Endothelial cell of umbilical vein (primary cell): Measurements from ENCODE around the gene RRAS. TPM values are rescaled to one million over a fixed set of nuclear protein-coding genes. Genes with fewer than 3 reads are reported as not detected.

Experiments used
- BruUV-seq: library from RNA; stranded (reverse); fragments of 400-500 nt; replicated peaks from 2 replicates; lab custom pipeline; 2021; lab: Mats Ljungman, UMichigan
- CTCF ChIA-PET: fragments of 300-600, 350-600 bp; sonication (Branson Sonifier 250); formaldehyde crosslinking; loops from one replicate; lab custom pipeline; 2021; ENCODE audit warnings: antibody characterized with exemption, inconsistent platforms; lab: Charles Lee
- POLR2A ChIA-PET: fragments of 300-600, 350-600 bp; sonication (Branson Sonifier 250); formaldehyde crosslinking; loops from one replicate; lab custom pipeline; 2021; ENCODE audit warnings: antibody characterized with exemption, inconsistent platforms; lab: Charles Lee
- DNase-seq: peaks from one replicate; pipeline ENCODE4 v3.0.0-alpha.2; 2011; ENCODE audit warnings: low read depth, low spot score
- FAIRE-seq: peaks from 2 replicates; lab custom pipeline; 2011; peaks lifted over from hg19 to GRCh38; lab: Jason Lieb, UNC
- H2AFZ ChIP-seq: 2 replicates; pipeline ENCODE4 v1.6.0; 2012; ENCODE audit warnings: low read depth, low read length, control low read depth, inconsistent platforms
- H3K27ac ChIP-seq: 2 replicates; pipeline ENCODE4 v1.5.1; 2011; ENCODE audit warnings: low read depth, mild to moderate bottlenecking, control low read depth, low read length, moderate library complexity; ENCODE audit not compliant: insufficient read depth
- H3K27me3 ChIP-seq, 2 experiments: 2 replicates each; pipeline versions ENCODE4 v1.6.0 to v1.6.1; 2011; ENCODE audit warnings: low read length in 2 of 2, mixed read lengths in 1 of 2; ENCODE audit not compliant: control insufficient read depth in 2 of 2, insufficient read depth in 2 of 2
- H3K36me3 ChIP-seq, 2 experiments: 2 replicates in 1 of 2; 3 replicates in 1 of 2; pipeline ENCODE4 v1.5.1; 2011; ENCODE audit warnings: low read length in 2 of 2, mild to moderate bottlenecking in 1 of 2, moderate library complexity in 1 of 2; ENCODE audit not compliant: control insufficient read depth in 2 of 2, insufficient read depth in 2 of 2; ENCODE audit errors: extremely low read depth in 1 of 2
- H3K4me1 ChIP-seq: 3 replicates; pipeline ENCODE4 v1.5.1; 2011; ENCODE audit warnings: mild to moderate bottlenecking, low read length; ENCODE audit not compliant: control insufficient read depth, insufficient read depth; ENCODE audit errors: extremely low read depth
- H3K4me2 ChIP-seq: 2 replicates; pipeline ENCODE4 v1.6.1; 2011; ENCODE audit warnings: low read length, control low read depth, mixed read lengths; ENCODE audit not compliant: insufficient read depth
- H3K4me3 ChIP-seq, 3 experiments: fragments of 200-600 bp in 1 of 3; sonication (generic), shearing (Covaris generic) in 1 of 3; replicated peaks in 1 of 3; 2 replicates each; pipeline ENCODE4 v1.5.1; 2011 to 2016; ENCODE audit warnings: control low read depth in 3 of 3, low read length in 3 of 3, mild to moderate bottlenecking in 2 of 3, inconsistent platforms in 1 of 3, low read depth in 1 of 3, moderate library complexity in 1 of 3; ENCODE audit not compliant: insufficient read depth in 1 of 3
- H3K79me2 ChIP-seq: 2 replicates; pipeline ENCODE4 v1.6.0; 2012; ENCODE audit warnings: low read length, inconsistent platforms; ENCODE audit not compliant: control insufficient read depth, insufficient read depth
- H3K9ac ChIP-seq: replicated peaks from 2 replicates; pipeline ENCODE3; 2011; ENCODE audit warnings: low read length, control low read depth; ENCODE audit not compliant: insufficient read depth; ENCODE audit errors: extremely low read depth
- H3K9me1 ChIP-seq: replicated peaks from 3 replicates; pipeline ENCODE4 v1.6.0; 2011; ENCODE audit warnings: mild to moderate bottlenecking, low read length; ENCODE audit not compliant: control insufficient read depth, insufficient read depth; ENCODE audit errors: extremely low read depth
- H3K9me3 ChIP-seq: replicated peaks from 2 replicates; pipeline ENCODE4 v1.5.1; 2012; ENCODE audit warnings: low read length, inconsistent platforms; ENCODE audit not compliant: control insufficient read depth, insufficient read depth
- H4K20me1 ChIP-seq: replicated peaks from 2 replicates; pipeline ENCODE3; 2011; ENCODE audit warnings: mild to moderate bottlenecking, low read length; ENCODE audit not compliant: control insufficient read depth, insufficient read depth; ENCODE audit errors: extremely low read depth
- CTCF ChIP-seq, 2 donors: IDR thresholded peaks; 1 replicate in 1 of 2; 2 replicates in 1 of 2; pipeline ENCODE4 v1.5.1; 2011; ENCODE audit warnings: low read length in 2 of 2, mild to moderate bottlenecking in 2 of 2, moderate library complexity in 2 of 2, control low read depth in 1 of 2, inconsistent platforms in 1 of 2, low read depth in 1 of 2; ENCODE audit not compliant: insufficient read depth in 1 of 2; ENCODE audit errors: extremely low read depth in 1 of 2
- EZH2 ChIP-seq: IDR thresholded peaks from 2 replicates; pipeline ENCODE4 v1.6.1; 2012; ENCODE audit warnings: borderline replicate concordance, low read depth, mild to moderate bottlenecking, moderate library complexity, low read length, inconsistent platforms; ENCODE audit not compliant: severe bottlenecking
- FOS ChIP-seq: IDR thresholded peaks from 2 replicates; pipeline ENCODE4 v1.6.1; 2011; ENCODE audit warnings: mild to moderate bottlenecking, low read length, moderate library complexity, borderline replicate concordance; ENCODE audit not compliant: insufficient read depth
- GATA2 ChIP-seq: IDR thresholded peaks from 2 replicates; pipeline ENCODE4 v1.7.0; 2011; ENCODE audit warnings: low read depth, mild to moderate bottlenecking, moderate library complexity, mixed read lengths, low read length; ENCODE audit not compliant: insufficient read length, insufficient read depth
- JUN ChIP-seq: IDR thresholded peaks from 2 replicates; pipeline ENCODE4 v1.6.1; 2011; ENCODE audit warnings: borderline replicate concordance, low read depth; ENCODE audit not compliant: insufficient read length, insufficient read depth
- MAX ChIP-seq: IDR thresholded peaks from 2 replicates; pipeline ENCODE4 v1.6.1; 2011; ENCODE audit not compliant: insufficient read depth, insufficient read length
- MYC ChIP-seq: IDR thresholded peaks from one replicate; pipeline ENCODE4 v1.6.1; 2011; ENCODE audit warnings: mild to moderate bottlenecking, low read depth, low read length
- POLR2A ChIP-seq: IDR thresholded peaks from 2 replicates; pipeline ENCODE4 v1.6.1; 2012; ENCODE audit warnings: low read depth, mild to moderate bottlenecking, control low read depth, low read length
- POLR2AphosphoS5 ChIP-seq: IDR thresholded peaks from 2 replicates; pipeline ENCODE4 v1.6.1; 2012; ENCODE audit warnings: low read depth, mild to moderate bottlenecking, control low read depth, low read length, moderate library complexity; ENCODE audit not compliant: insufficient read depth
- dilution Hi-C: fragments of 300-500 bp; cut with MboI; formaldehyde crosslinking; loops from one replicate; pipeline ENCODE4 v1.15.0; 2019; ENCODE audit warnings: low sequenced_read_pairs; ENCODE audit not compliant: extremely low pct_ligation_motif_present
- intact Hi-C: fragments of 100-400 bp; cut with micrococcal nuclease; formaldehyde crosslinking; loops from one replicate; pipeline ENCODE4 v1.10.0; 2022
- polyA plus RNA-seq, 4 experiments: library from polyadenylated mRNA; depleted of rRNA in 3 of 4; stranded (reverse) in 3 of 4; unstranded in 1 of 4; fragments of >200 nt; gene quantifications; 2 replicates each; pipeline versions ENCODE4 v1.2.1 to v1.2.3, GENCODE V29; 2011 to 2012; ENCODE audit warnings: missing spikeins in 1 of 4
- total RNA-seq: library from RNA; stranded (reverse); gene quantifications from 2 replicates; pipeline ENCODE4 v1.2.3, GENCODE V29; 2021

The RRAS gene
- total and polyA plus RNA-seq, 2 donors (not counting 3 experiments of a cell fraction or from before 2014, with no cell fraction given): 89.5 to 250 TPM

GRCh38 chr19:49689133-49690078 lies 49.5 kb upstream of the RRAS start, which contains the start of gene ADM5:
Gene ADM5, plus strand, starts transcription at chr19:49689594. Its CDS starts 244 bp downstream, at chr19:49689838.
- FAIRE-seq (peak; percentile 57), DNase-seq (peak; percentile 54)
- intact Hi-C loops (loop anchor here (2.0 to 5.0 kb wide), 2 partner anchors 27 to 118 kb away; no protein-coding TSS in a partner anchor), dilution Hi-C loops (no loop called here)
- POLR2A ChIA-PET: no interaction called here
- Histone ChIP-seq H3K9me1 (no peaks in the 10 kb centered on the region), H2AFZ (peak within 1 kb of the TSS; percentile 20), H3K36me3 (peaks cover 2 to 18% of the 10 kb centered on the region in 2 experiments), H3K4me2 (peak within 1 kb of the TSS; percentile 65), H3K4me1 (peaks cover 40% of the 10 kb centered on the region), H3K9me3 (no peaks in the 10 kb centered on the region), H3K79me2 (no peaks in the 10 kb centered on the region), H3K9ac (peak within 1 kb of the TSS; percentile 7), H3K27me3 (no peaks in the 10 kb centered on the region), H3K27ac (no peak within 1 kb of the TSS), H4K20me1 (no peaks in the 10 kb centered on the region), H3K4me3 (peak within 1 kb of the TSS; percentile 12 to 74 (median 56))
- TF ChIP-seq GATA2 (no peak), EZH2 (no peak), POLR2A (peak; percentile 18), MAX (no peak), MYC (no peak), POLR2AphosphoS5 (no peak), CTCF (IDR thresholded peaks at IDR 0.05; ENCODE audit: extremely low read depth in 1 of 2, insufficient read depth in 1 of 2, low read depth in 1 of 2, low read length in 2 of 2) (peak; percentile 55 to 82), JUN (no peak), FOS (no peak)
- no TSS peak for BruUV-seq
- CTCF ChIA-PET: interaction anchor here (0.9 to 2.9 kb wide), 4 partner anchors 9 to 109 kb away, joined by 3 to 9 read pairs (median 3); partner anchors contain the start of gene NOSIP
